Caki2 (cell line): ENCODE data around the gene PCSK6. TPM values are rescaled to one million over a fixed set of nuclear protein-coding genes. Genes with fewer than 3 reads are reported as not detected.
A peak's percentile ranks its signal among the peaks of the same experiment; 100 is the strongest.

Source experiments
- DNase-seq: peaks from one replicate; pipeline ENCODE4 v3.0.0-alpha.2; 2015; ENCODE audit warnings: low read depth
- in situ Hi-C: cut with HindIII; loops from 2 replicates; pipeline ENCODE4 v1.10.0; 2016; ENCODE audit warnings: low sequenced_read_pairs, low pct_unique_long_range_greater_than_20kb, mixed read lengths
- total RNA-seq: library from RNA; depleted of rRNA; stranded (reverse); fragments of >200 nt; shearing (Covaris generic); gene quantifications from 2 replicates; pipeline ENCODE4 v1.2.3, GENCODE V29; 2014; ENCODE audit warnings: low replicate concordance

PCSK6 gene
- total RNA-seq, 1 experiment from 2014 or later, result 5.5 TPM

GRCh38 chr15:101275018-101275417 lies 214.5 kb downstream of the PCSK6 start:
- DNase-seq, result no peak
- in situ Hi-C loops, result no loop called here

GRCh38 chr15:101273534-101273933 lies 216.0 kb downstream of the PCSK6 start:
- in situ Hi-C loops, result no loop called here

DNA sequence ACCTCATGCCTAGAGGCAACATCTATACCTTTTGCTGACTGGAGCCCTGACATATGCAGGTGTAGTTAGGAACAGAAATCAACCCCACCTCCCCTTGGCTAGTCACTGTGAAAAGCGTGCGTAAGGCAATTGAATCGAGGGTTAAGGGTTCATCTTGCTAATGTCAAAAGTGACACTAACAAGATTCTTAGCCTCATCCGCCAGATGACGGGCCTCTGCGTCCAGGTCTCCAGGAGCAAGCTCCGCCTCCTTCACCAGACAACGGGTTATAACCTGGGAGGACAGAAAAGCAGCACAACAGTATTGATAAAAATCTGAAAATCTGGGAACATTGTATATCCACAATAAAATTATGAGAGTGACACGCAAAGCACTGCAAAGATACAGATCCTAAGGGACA lies 216.9 kb downstream of the PCSK6 start:
- DNase-seq, result no peak
- in situ Hi-C loops, result no loop called here

More at GRCh38 chr15:101273534-101273933, 216.0 kb downstream of the PCSK6 start:
- no peak for DNase-seq

GRCh38 chr15:101269479-101270223 lies 219.9 kb downstream of the PCSK6 start:
- DNase-seq, result no peak
- in situ Hi-C loops, result no loop called here

DNA sequence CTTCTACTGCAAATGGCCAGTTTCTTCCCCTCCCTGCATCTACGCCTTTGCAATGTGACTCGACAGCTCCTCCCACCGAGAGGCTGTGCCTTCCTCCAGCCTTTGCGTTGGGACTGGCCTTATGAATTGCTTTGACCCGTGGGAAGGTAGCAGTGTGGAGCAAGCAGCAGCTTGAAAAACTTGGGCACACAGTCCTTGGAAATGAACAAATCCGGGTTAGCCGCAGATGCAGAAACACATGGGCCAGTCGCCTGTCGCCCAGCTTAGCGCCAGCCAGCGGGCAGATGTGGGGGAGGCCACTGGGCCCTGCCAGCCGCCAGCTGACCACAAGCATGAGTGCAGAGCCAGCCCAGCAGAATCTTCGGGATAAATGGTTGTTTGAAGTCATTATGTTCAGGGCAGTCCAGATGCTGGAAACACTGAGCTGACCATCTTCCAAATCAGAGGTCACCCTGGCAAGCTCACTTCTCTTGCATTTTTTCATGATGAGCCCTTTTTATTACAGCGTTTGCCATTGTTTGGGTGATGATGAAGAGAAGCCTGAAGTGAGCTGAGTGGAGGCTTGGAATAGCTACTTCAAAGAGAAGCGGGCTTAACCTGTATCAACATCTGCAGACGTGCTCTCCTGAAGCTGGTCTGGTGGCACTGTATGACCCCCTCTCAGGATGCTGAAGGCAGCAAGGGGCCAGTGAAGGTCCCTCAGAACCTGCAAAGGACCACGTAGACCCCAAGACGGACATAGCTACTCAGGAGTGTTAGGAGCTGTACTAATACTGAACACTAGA lies 222.0 kb downstream of the PCSK6 start:
- no peak for DNase-seq
- in situ Hi-C loops, result no loop called here

GRCh38 chr15:101266787-101267186 lies 222.7 kb downstream of the PCSK6 start:
- DNase-seq, result no peak
- in situ Hi-C loops, result no loop called here

GRCh38 chr15:101266034-101266433 lies 223.5 kb downstream of the PCSK6 start:
- in situ Hi-C loops, result no loop called here
- DNase-seq, result no peak

DNA sequence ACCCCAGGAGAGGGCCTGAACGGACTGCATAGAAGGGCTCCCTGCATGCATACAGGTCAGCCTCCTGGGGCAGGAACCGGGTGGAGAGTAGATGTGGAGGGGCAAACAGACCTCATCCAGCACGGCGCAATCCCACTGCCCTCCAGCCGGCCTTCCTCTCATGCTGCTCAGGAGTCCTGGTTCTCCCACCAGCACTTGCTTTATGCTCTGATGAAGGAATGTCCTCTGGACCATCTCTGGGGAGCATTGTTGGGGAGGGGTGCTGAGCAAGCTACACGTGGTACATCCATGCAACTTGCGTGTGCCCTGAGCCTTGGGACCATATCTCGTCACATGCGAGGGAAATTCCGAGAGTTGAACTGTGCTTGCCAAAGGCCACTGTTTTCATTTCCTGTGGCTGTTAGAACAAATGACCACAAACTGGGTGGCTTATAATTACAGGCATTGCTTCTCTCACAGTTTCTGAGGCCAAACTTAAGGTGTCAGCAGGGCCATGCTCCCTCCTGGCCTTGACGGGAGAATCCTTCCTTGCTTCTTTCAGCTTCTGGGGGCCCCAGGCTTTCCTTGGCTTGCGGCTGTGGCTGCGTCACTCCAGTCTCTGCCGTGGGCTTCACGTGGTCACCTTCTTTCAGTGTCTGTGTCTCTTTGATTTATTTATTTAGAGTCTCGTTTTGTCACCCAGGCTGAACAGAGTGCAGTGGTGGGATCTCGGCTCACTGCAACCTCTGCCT lies 224.4 kb downstream of the PCSK6 start:
- no peak for DNase-seq
- in situ Hi-C loops, result no loop called here

DNA sequence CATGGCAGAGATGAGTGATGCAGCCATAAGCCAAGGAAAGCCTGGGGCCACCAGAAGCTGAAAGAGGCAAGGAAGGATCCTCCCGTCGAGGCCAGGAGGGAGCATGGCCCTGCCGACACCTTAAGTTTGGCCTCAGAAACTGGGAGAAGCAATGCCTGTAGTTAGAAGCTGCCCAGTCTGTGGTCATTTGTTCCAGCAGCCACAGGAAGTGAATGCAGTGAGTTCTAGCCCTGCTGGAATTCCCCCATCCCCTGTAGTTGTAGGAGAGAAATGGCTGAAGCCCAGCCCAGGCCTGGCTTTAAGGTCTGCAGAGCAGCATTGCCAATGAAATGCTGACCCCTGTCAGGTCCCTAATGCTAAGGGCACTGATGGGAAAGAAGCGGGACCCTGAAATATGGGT lies 225.5 kb downstream of the PCSK6 start:
- in situ Hi-C loops, result no loop called here
- DNase-seq, result no peak

DNA sequence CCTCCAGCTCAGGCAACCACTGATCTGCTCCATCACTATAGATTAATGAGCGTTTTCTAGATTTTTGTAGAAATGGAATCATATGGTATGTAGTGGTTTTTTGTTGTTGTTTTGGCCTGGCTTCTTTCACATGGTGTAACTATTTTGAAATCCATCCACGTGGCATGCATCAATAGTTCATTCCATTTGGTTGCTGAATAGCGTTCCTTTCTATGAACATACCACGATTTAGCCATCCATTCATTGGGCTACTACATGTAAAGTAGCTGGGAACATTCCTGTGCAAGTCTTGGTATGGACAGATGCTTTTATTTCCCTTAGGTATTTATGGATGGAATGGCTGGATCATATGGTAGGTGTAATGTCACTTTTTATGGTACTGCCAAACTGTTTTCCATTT lies 227.0 kb downstream of the PCSK6 start:
- in situ Hi-C loops, result no loop called here
- DNase-seq, result no peak

GRCh38 chr15:101258238-101259144 lies 231.0 kb downstream of the PCSK6 start:
- in situ Hi-C loops, result no loop called here
- DNase-seq, result peak; percentile 37

DNA sequence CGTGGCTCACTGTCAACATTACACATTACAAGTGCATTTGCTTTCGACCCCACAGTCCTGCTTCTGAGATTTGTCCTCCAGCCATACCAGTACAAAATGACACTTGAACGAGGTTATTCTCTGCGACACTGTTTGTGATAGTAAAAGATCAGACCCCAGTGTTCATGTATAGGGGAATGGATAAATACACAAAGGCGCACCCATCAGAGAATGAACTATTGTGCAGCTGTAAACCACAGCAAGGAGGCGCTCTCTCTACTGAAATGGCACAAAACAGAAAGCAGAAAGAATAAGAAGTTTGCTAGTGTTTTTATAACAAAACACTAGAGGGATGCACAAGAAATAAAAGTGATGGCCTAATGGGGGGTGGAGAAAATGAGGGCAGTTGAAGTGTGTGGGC lies 232.8 kb downstream of the PCSK6 start:
- in situ Hi-C loops, result no loop called here
- no peak for DNase-seq

- DNase-seq, result no peak
- in situ Hi-C loops, result no loop called here
Observed at GRCh38 chr15:101255615-101256241, 233.8 kb downstream of the PCSK6 start.

DNA sequence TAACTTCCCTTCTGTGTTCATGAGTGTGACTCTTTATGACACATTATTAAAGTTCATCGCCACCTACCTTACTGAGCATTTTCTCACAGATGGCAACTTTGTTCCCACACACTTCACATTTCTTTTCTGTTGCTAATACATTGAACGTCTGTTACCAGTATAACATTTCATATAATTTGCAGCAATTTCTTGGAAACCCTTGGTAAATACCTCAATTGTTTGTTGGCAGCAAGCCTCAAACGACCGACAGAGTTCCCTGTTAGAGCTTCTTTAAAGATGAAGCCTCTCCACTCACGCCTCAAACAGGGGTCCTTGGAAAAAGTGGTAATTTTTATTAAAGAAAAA lies 234.5 kb downstream of the PCSK6 start:
- in situ Hi-C loops, result no loop called here
- no peak for DNase-seq

DNA sequence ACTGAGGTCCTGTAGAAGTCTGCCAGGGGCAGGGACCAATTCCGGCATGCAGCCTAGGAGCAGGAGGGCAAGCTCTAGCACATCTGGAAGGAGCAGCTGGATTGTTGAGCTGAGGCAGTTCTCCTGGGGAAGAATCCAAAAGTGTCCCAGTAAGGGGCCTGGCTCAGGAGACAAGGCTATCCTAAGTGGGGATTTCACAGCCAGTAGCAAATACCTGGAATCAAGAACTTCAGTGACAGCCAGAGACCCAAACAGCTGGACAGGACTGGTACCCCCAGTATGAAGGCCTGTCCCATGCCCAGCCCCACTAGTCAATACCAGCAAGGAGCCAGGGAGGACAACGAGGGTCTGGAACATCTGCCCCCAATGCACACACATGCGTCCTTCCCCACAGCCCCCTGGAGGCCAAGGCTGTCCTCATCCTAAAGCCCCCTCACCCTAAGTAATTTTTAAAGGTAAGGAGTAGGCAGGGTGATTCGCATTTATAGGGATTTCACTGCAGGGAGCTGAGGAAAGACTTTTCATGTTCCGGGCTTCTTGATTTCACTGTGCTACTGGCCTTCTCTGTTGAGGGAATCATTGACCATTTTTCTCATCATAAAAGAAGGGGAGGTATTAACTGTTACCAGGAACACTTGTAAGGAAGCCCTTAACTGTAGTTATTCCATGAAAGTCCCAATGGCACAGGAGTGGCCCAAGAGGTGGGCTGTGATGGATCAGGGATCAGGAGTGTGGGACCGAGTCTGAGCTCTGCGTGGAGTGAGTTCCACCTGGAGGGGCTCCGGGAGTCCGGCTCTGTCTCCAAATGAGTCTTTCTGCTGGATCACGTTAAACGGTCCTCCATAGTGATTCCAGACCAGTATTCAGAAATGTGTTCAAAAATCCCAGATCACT lies 235.1 kb downstream of the PCSK6 start:
- in situ Hi-C loops, result no loop called here
- DNase-seq, result no peak
